HepG2 (cell line): ENCODE measurements around the gene ATP9A. TPM values are rescaled to one million over a fixed set of nuclear protein-coding genes. Genes with fewer than 3 reads are reported as not detected.

Source experiments
- DMAP1 ChIP-seq: IDR thresholded peaks from 2 replicates; pipeline ENCODE4 v1.6.1; 2016
- EP300 ChIP-seq, 3 experiments: sonication (generic) in 1 of 3; formaldehyde crosslinking in 1 of 3; IDR thresholded peaks; 2 replicates each; pipeline versions ENCODE4 v1.5.1 to v1.6.1; 2011 to 2020; ENCODE audit warnings: low read depth in 2 of 3, low read length in 2 of 3, borderline replicate concordance in 1 of 3, improper control_type of control experiment in 1 of 3, mild to moderate bottlenecking in 1 of 3, missing genetic modification reagents in 1 of 3, moderate library complexity in 1 of 3
- HDAC2 ChIP-seq: sonication (generic); formaldehyde crosslinking; IDR thresholded peaks from 2 replicates; pipeline ENCODE4 v1.4.0; 2020; ENCODE audit warnings: missing genetic modification reagents
- JUNB ChIP-seq: sonication (generic); formaldehyde crosslinking; IDR thresholded peaks from 2 replicates; pipeline ENCODE4 v1.8.0; 2022; ENCODE audit warnings: missing genetic modification reagents, mild to moderate bottlenecking, borderline replicate concordance
- KLF11 ChIP-seq: IDR thresholded peaks from 2 replicates; pipeline ENCODE4 v1.6.1; 2016; ENCODE audit warnings: missing compliant biosample characterization
- PHF20 ChIP-seq: sonication (generic); formaldehyde crosslinking; IDR thresholded peaks from 2 replicates; pipeline ENCODE4 v1.5.0; 2020; ENCODE audit warnings: mild to moderate bottlenecking, missing genetic modification reagents
- PRMT3 ChIP-seq: sonication (generic); formaldehyde crosslinking; IDR thresholded peaks from 2 replicates; pipeline ENCODE4 v1.8.1; 2022; ENCODE audit warnings: low read depth, mild to moderate bottlenecking, moderate library complexity, missing genetic modification reagents, borderline replicate concordance
- REL ChIP-seq: sonication (generic); formaldehyde crosslinking; conservative IDR thresholded peaks from 2 replicates; pipeline ENCODE4 v1.8.0; 2022; ENCODE audit warnings: mild to moderate bottlenecking, missing genetic modification reagents, moderate library complexity
- SETDB1 ChIP-seq: sonication (generic); formaldehyde crosslinking; IDR thresholded peaks from 2 replicates; pipeline ENCODE4 v1.5.1; 2020; ENCODE audit warnings: missing genetic modification reagents, mild to moderate bottlenecking, borderline replicate concordance
- SMARCE1 ChIP-seq: fragments of 450-650 bp; IDR thresholded peaks from 2 replicates; pipeline ENCODE4 v1.6.1; 2017; ENCODE audit warnings: borderline replicate concordance
- SRF ChIP-seq: IDR thresholded peaks from 2 replicates; pipeline ENCODE4 v1.6.1; 2011; ENCODE audit warnings: mild to moderate bottlenecking, low read depth, low read length, moderate library complexity
- STAT6 ChIP-seq: sonication (generic); formaldehyde crosslinking; IDR thresholded peaks from 2 replicates; pipeline ENCODE4 v1.4.0; 2020; ENCODE audit warnings: missing genetic modification reagents, mild to moderate bottlenecking, borderline replicate concordance
- TARDBP ChIP-seq: sonication (generic); formaldehyde crosslinking; IDR thresholded peaks from 2 replicates; pipeline ENCODE4 v1.8.0; 2022; ENCODE audit warnings: mild to moderate bottlenecking, missing genetic modification reagents
- TOPORS ChIP-seq: sonication (generic); formaldehyde crosslinking; IDR thresholded peaks from 2 replicates; pipeline ENCODE4 v1.8.0; 2023; ENCODE audit warnings: mild to moderate bottlenecking, missing genetic modification reagents
- ZFAT ChIP-seq: sonication (generic); formaldehyde crosslinking; conservative IDR thresholded peaks from 2 replicates; pipeline ENCODE4 v1.8.1; 2023; ENCODE audit warnings: missing genetic modification reagents, inconsistent platforms
- ZNF230 ChIP-seq: sonication (generic); formaldehyde crosslinking; IDR thresholded peaks from 2 replicates; pipeline ENCODE4 v1.4.0; 2020; ENCODE audit warnings: mild to moderate bottlenecking, missing genetic modification reagents
- ZNF264 ChIP-seq: sonication (generic); formaldehyde crosslinking; IDR thresholded peaks from 2 replicates; pipeline ENCODE4 v1.4.0; 2020; ENCODE audit warnings: missing genetic modification reagents
- ZNF34 ChIP-seq: sonication (generic); formaldehyde crosslinking; IDR thresholded peaks from 2 replicates; pipeline ENCODE4 v1.4.0; 2020; ENCODE audit warnings: mild to moderate bottlenecking, missing genetic modification reagents, borderline replicate concordance
- ZNF350 ChIP-seq: sonication (generic); formaldehyde crosslinking; IDR thresholded peaks from 2 replicates; pipeline ENCODE4 v1.4.0; 2020; ENCODE audit warnings: mild to moderate bottlenecking, low read depth, missing genetic modification reagents, borderline replicate concordance
- ZNF354B ChIP-seq: sonication (generic); formaldehyde crosslinking; IDR thresholded peaks from 2 replicates; pipeline ENCODE4 v1.8.0; 2022; ENCODE audit warnings: mild to moderate bottlenecking, missing genetic modification reagents
- ZNF468 ChIP-seq: sonication (generic); formaldehyde crosslinking; IDR thresholded peaks from 2 replicates; pipeline ENCODE4 v1.8.0; 2022; ENCODE audit warnings: mild to moderate bottlenecking, moderate library complexity, missing genetic modification reagents
- ZNF510 ChIP-seq: sonication (generic); formaldehyde crosslinking; IDR thresholded peaks from 2 replicates; pipeline ENCODE4 v1.4.0; 2020; ENCODE audit warnings: low read depth, mild to moderate bottlenecking, missing genetic modification reagents
- ZNF574 ChIP-seq: sonication (generic); formaldehyde crosslinking; IDR thresholded peaks from 2 replicates; pipeline ENCODE4 v1.4.0; 2020; ENCODE audit warnings: missing genetic modification reagents
- ZNF761 ChIP-seq: sonication (generic); formaldehyde crosslinking; conservative IDR thresholded peaks from 2 replicates; pipeline ENCODE4 v1.4.0; 2020; ENCODE audit warnings: mild to moderate bottlenecking, missing genetic modification reagents
- polyA plus RNA-seq, 8 experiments: library from polyadenylated mRNA; depleted of rRNA in 3 of 8; stranded (reverse) in 7 of 8; unstranded in 1 of 8; fragments of >200 nt; fragmentation: Illumina TruSeq in 4 of 8; extraction: Trizol in 4 of 8; gene quantifications; 2 replicates each; pipeline versions ENCODE4 v1.2.1 to v1.2.3, GENCODE V29; 2011 to 2016; ENCODE audit warnings: low read depth in 4 of 8, missing spikeins in 1 of 8, mixed read lengths in 1 of 8; ENCODE audit not compliant: insufficient read depth in 1 of 8
- total RNA-seq, 5 experiments: library from RNA; depleted of rRNA; stranded (reverse); fragments of >200 nt; fragmentation: Illumina TruSeq; extraction: Trizol; gene quantifications; 2 replicates each; pipeline ENCODE4 v1.2.3, GENCODE V29; 2016; ENCODE audit warnings: low read depth in 1 of 5

Gene ATP9A
- total and polyA plus RNA-seq, 2 of the 13 experiments (the other 11 are each of a cell fraction or from before 2014, with no cell fraction given), result 11.8 to 18.5 TPM

GRCh38 chr20:51647674-51648570 is 120.3 kb downstream of the ATP9A start (continued):
- no peak for TF ChIP-seq ZNF574 (CRISPR knock-in tag)
- TF ChIP-seq HDAC2 (CRISPR knock-in tag), result peak; percentile 38; the same call in 1 of the 2 replicates
- TF ChIP-seq ZNF510 (CRISPR knock-in tag), result peak; percentile 42; the same call in 1 of the 2 replicates
- TF ChIP-seq REL (CRISPR knock-in tag), result no peak
- no peak for TF ChIP-seq SRF
- TF ChIP-seq ZNF468 (CRISPR knock-in tag), result no peak
- TF ChIP-seq JUNB, result 0 out of 2 replicates have a peak, but pooled peaks have one; percentile 40
- no peak for TF ChIP-seq ZNF350 (CRISPR knock-in tag)
- no peak for TF ChIP-seq TOPORS (CRISPR knock-in tag)
- TF ChIP-seq EP300 (IDR thresholded peaks at IDR 0.05; ENCODE audit: low read depth in 2 of 2, low read length in 2 of 2), result peak in 1 of 2 experiments; percentile 33; a peak in 1 of 4 replicates
- TF ChIP-seq EP300 (CRISPR knock-in tag; IDR thresholded peaks at IDR 0.05; ENCODE audit: borderline replicate concordance), result no peak
- TF ChIP-seq STAT6, result no peak
- 0 out of 2 replicates have a peak, but pooled peaks have one; percentile 36 for TF ChIP-seq SETDB1 (CRISPR knock-in tag)
- TF ChIP-seq TARDBP, result no peak
- TF ChIP-seq ZNF34, result no peak
- TF ChIP-seq PRMT3 (CRISPR knock-in tag), result no peak
- TF ChIP-seq ZFAT, result no peak
- no peak for TF ChIP-seq PHF20 (CRISPR knock-in tag)
- TF ChIP-seq KLF11, result no peak
- TF ChIP-seq ZNF230 (CRISPR knock-in tag), result 0 out of 2 replicates have a peak, but pooled peaks have one; percentile 43
- TF ChIP-seq SMARCE1, result no peak
- TF ChIP-seq ZNF354B, result no peak
- TF ChIP-seq ZNF264 (CRISPR knock-in tag), result no peak
- TF ChIP-seq ZNF761, result 0 out of 2 replicates have a peak, but pooled peaks have one; percentile 29
- TF ChIP-seq DMAP1 (CRISPR knock-in tag), result no peak
